22Rv1 (cell line): ENCODE data around the gene MAST4.

Experiments used
- CTCF ChIP-seq: fragments of 450-650 bp; IDR thresholded peaks from 2 replicates; pipeline ENCODE4 v1.5.1; 2017; ENCODE audit warnings: mild to moderate bottlenecking
- ZFX ChIP-seq: fragments of 450-650 bp; IDR thresholded peaks from 2 replicates; pipeline ENCODE4 v1.6.1; 2017; ENCODE audit warnings: antibody characterized with exemption, borderline replicate concordance

GRCh38 chr5:66903218-66903617 lies 307.0 kb downstream of the MAST4 start:
- TF ChIP-seq CTCF (no peak), ZFX (no peak)
